B cell (primary cell): ENCODE data around the gene PRKN. TPM values are rescaled to one million over a fixed set of nuclear protein-coding genes. Genes with fewer than 3 reads are reported as not detected.

Experiments
- ATAC-seq: fragments of 200-7000 bp; cut with Tn5 transposase; one replicate; pipeline ENCODE4 v1.10.0; 2021; ENCODE audit warnings: low read depth, mild to moderate bottlenecking, moderate number of reproducible peaks, moderate library complexity
- CTCF ChIA-PET: fragments of 350-600 bp; sonication (Branson Sonifier 250); formaldehyde crosslinking; loops from one replicate; lab custom pipeline; 2021; ENCODE audit warnings: antibody characterized with exemption, inconsistent platforms; lab: Charles Lee
- POLR2A ChIA-PET: fragments of 350-600 bp; sonication (Branson Sonifier 250); formaldehyde crosslinking; loops from one replicate; lab custom pipeline; 2021; ENCODE audit warnings: antibody characterized with exemption; lab: Charles Lee
- DNase-seq: peaks from one replicate; pipeline ENCODE4 v3.0.0; 2013
- H2AFZ ChIP-seq: 2 replicates; pipeline ENCODE4 v1.6.1; 2012; ENCODE audit warnings: mild to moderate bottlenecking, low read depth, low read length; ENCODE audit not compliant: insufficient read depth, poor library complexity, severe bottlenecking
- H3K27ac ChIP-seq, 2 donors: 1 replicate in 1 of 2; 2 replicates in 1 of 2; pipeline ENCODE4 v1.5.1; 2012 to 2013; ENCODE audit warnings: low read length in 2 of 2, mild to moderate bottlenecking in 2 of 2, moderate library complexity in 1 of 2
- H3K27me3 ChIP-seq, 4 experiments: fragments of 200-600 bp in 1 of 4; sonication (generic) in 1 of 4; replicated peaks in 1 of 4; 1 replicate in 2 of 4; 2 replicates in 2 of 4; pipeline versions ENCODE4 v1.6.1 to v1.7.0; 2013 to 2016; ENCODE audit warnings: low read length in 3 of 4, mild to moderate bottlenecking in 2 of 4, mixed read lengths in 1 of 4, moderate library complexity in 1 of 4; ENCODE audit not compliant: insufficient read depth in 4 of 4, control insufficient read depth in 3 of 4; ENCODE audit errors: control extremely low read depth in 1 of 4
- H3K36me3 ChIP-seq, 2 experiments: replicated peaks in 1 of 2; 1 replicate in 1 of 2; 2 replicates in 1 of 2; pipeline versions ENCODE4 v1.6.1 to v1.7.1; 2013; ENCODE audit warnings: low read length in 1 of 2; ENCODE audit not compliant: insufficient read depth in 2 of 2, control insufficient read depth in 1 of 2; ENCODE audit errors: control extremely low read depth in 1 of 2, extremely low read depth in 1 of 2
- H3K4me1 ChIP-seq, 2 donors: fragments of 200-600 bp in 1 of 2; sonication (generic) in 1 of 2; 1 replicate in 1 of 2; 2 replicates in 1 of 2; pipeline versions ENCODE4 v1.5.1 to v1.6.1; 2013 to 2017; ENCODE audit warnings: low read length in 2 of 2; ENCODE audit not compliant: control insufficient read depth in 2 of 2, insufficient read depth in 2 of 2
- H3K4me2 ChIP-seq: replicated peaks from 2 replicates; pipeline ENCODE3; 2012; ENCODE audit warnings: mild to moderate bottlenecking, low read depth, low read length; ENCODE audit not compliant: poor library complexity, severe bottlenecking
- H3K4me3 ChIP-seq, 5 experiments: fragments of 200-600 bp in 1 of 5; sonication (generic) in 1 of 5; 1 replicate in 3 of 5; 2 replicates in 2 of 5; pipeline versions ENCODE4 v1.5.1 to v1.7.0; 2011 to 2016; ENCODE audit warnings: low read length in 4 of 5, mild to moderate bottlenecking in 4 of 5, low read depth in 2 of 5, control low read depth in 1 of 5, moderate library complexity in 1 of 5; ENCODE audit not compliant: insufficient read depth in 1 of 5; ENCODE audit errors: control extremely low read depth in 1 of 5, extremely low read depth in 1 of 5
- H3K79me2 ChIP-seq: fragments of 200-600 bp; sonication (generic); one replicate; pipeline ENCODE4 v1.6.0; 2016; ENCODE audit warnings: low read length; ENCODE audit not compliant: control insufficient read depth, insufficient read depth
- H3K9ac ChIP-seq: fragments of 200-600 bp; sonication (generic); 2 replicates; pipeline ENCODE4 v1.6.1; 2017; ENCODE audit warnings: mild to moderate bottlenecking, low read length, moderate library complexity
- H3K9me3 ChIP-seq, 3 donors: one replicate each; pipeline versions ENCODE4 v1.6.1 to v1.7.1; 2013; ENCODE audit warnings: low read length in 2 of 3; ENCODE audit not compliant: control insufficient read depth in 2 of 3, insufficient read depth in 1 of 3; ENCODE audit errors: control extremely low read depth in 1 of 3
- H4K20me1 ChIP-seq: 2 replicates; pipeline ENCODE4 v1.6.0; 2012; ENCODE audit warnings: mild to moderate bottlenecking, low read length; ENCODE audit not compliant: insufficient read depth, control insufficient read depth, poor library complexity, severe bottlenecking
- H3K27ac Mint-ChIP-seq: one replicate; pipeline ENCODE4 v1.8.0; 2021; ENCODE audit warnings: mixed read lengths
- H3K27me3 Mint-ChIP-seq: one replicate; pipeline ENCODE4 v1.8.0; 2021; ENCODE audit warnings: mixed read lengths
- H3K4me1 Mint-ChIP-seq: one replicate; pipeline ENCODE4 v1.8.0; 2021; ENCODE audit warnings: mixed read lengths
- H3K4me3 Mint-ChIP-seq: one replicate; pipeline ENCODE4 v1.8.0; 2021; ENCODE audit warnings: mixed read lengths
- H3K9me3 Mint-ChIP-seq: one replicate; pipeline ENCODE4 v1.8.0; 2022; ENCODE audit warnings: mixed read lengths; ENCODE audit not compliant: insufficient read depth
- CTCF ChIP-seq: fragments of 200-600 bp; IDR thresholded peaks from one replicate; pipeline ENCODE4 v1.8.0; 2022; ENCODE audit warnings: antibody characterized with exemption, mild to moderate bottlenecking
- EZH2 ChIP-seq: IDR thresholded peaks from 2 replicates; pipeline ENCODE4 v1.6.1; 2012; ENCODE audit warnings: borderline replicate concordance, low read depth, mild to moderate bottlenecking, moderate library complexity, low read length; ENCODE audit not compliant: insufficient read depth, poor library complexity, severe bottlenecking
- WGBS: methylation state at CpG from one replicate; pipeline ENCODE4 v1.1.5; 2013; ENCODE audit warnings: missing lambda C conversion rate; ENCODE audit not compliant: insufficient coverage; 5-methylcytosine and 5-hydroxymethylcytosine counted together
- intact Hi-C: fragments of 100-400 bp; cut with micrococcal nuclease; formaldehyde crosslinking; loops from one replicate; pipeline ENCODE4 v1.10.0; 2022
- polyA plus RNA-seq: library from polyadenylated mRNA; depleted of rRNA; stranded (reverse); fragments of >200 nt; gene quantifications from 2 replicates; pipeline ENCODE4 v1.2.3, GENCODE V29; 2012
- total RNA-seq, 2 donors: library from RNA; stranded (reverse); fragments of 120-200 nt in 1 of 2; gene quantifications; 1 replicate in 1 of 2; 2 replicates in 1 of 2; pipeline versions ENCODE4 v1.2.3 to v1.2.4, GENCODE V29; 2013 to 2022

PRKN gene
- total and polyA plus RNA-seq, 2 donors (not counting 1 experiment from before 2014, with no cell fraction given), result 1.6 to 6.2 TPM

- ATAC-seq, result no peak
- Mint-ChIP-seq H3K4me1 (no peaks in the 10 kb centered on the region), H3K9me3 (no peaks in the 10 kb centered on the region), H3K27ac (no peak overlapping the region), H3K4me3 (no peak overlapping the region), H3K27me3 (no peaks in the 10 kb centered on the region)
- no peak overlapping the region for H3K9ac ChIP-seq
- no peaks in the 10 kb centered on the region for H3K79me2 ChIP-seq
- DNase-seq, result no peak
- H3K27me3 ChIP-seq, result no peaks in the 10 kb centered on the region
- H3K4me2 ChIP-seq, result no peak overlapping the region
- CTCF ChIA-PET, result no interaction called here
- POLR2A ChIA-PET, result no interaction called here
- H3K27ac ChIP-seq, result no peak overlapping the region
- intact Hi-C loops, result no loop called here
- no peaks in the 10 kb centered on the region for H3K36me3 ChIP-seq
- no CpG with 5 or more reads among the region's 4 CpGs for WGBS
- no peak for TF ChIP-seq CTCF
- no peak for TF ChIP-seq EZH2
- H3K9me3 ChIP-seq, result peaks cover 0 to 3% (median 0%) of the 10 kb centered on the region in 3 donors
- H3K4me1 ChIP-seq, result no peaks in the 10 kb centered on the region
- H3K4me3 ChIP-seq, result no peak overlapping the region
- no peak overlapping the region for H2AFZ ChIP-seq
- H4K20me1 ChIP-seq, result no peaks in the 10 kb centered on the region
These were observed 1040.9 kb downstream of the PRKN start for GRCh38 chr6:161686655-161687054.

GRCh38 chr6:161684731-161685475 lies 1042.7 kb downstream of the PRKN start:
- Histone ChIP-seq H3K4me2 (no peak overlapping the region), H3K27ac (no peak overlapping the region), H3K36me3 (no peaks in the 10 kb centered on the region), H3K9me3 (peaks cover 0 to 3% (median 0%) of the 10 kb centered on the region in 3 donors), H3K4me1 (no peaks in the 10 kb centered on the region), H3K79me2 (no peaks in the 10 kb centered on the region), H4K20me1 (no peaks in the 10 kb centered on the region), H3K27me3 (no peaks in the 10 kb centered on the region), H3K4me3 (no peak overlapping the region), H3K9ac (no peak overlapping the region), H2AFZ (no peak overlapping the region)
- POLR2A ChIA-PET, result no interaction called here
- no peaks in the 10 kb centered on the region for H3K9me3 Mint-ChIP-seq
- 100% methylated on average over 1 of the region's 6 CpGs for WGBS
- H3K4me3 Mint-ChIP-seq, result no peak overlapping the region
- H3K4me1 Mint-ChIP-seq, result no peaks in the 10 kb centered on the region
- TF ChIP-seq EZH2 (no peak), CTCF (no peak)
- intact Hi-C loops, result no loop called here
- no peaks in the 10 kb centered on the region for H3K27me3 Mint-ChIP-seq
- CTCF ChIA-PET, result no interaction called here
- DNase-seq (no peak), ATAC-seq (no peak)
- no peak overlapping the region for H3K27ac Mint-ChIP-seq
